Endothelial cell of umbilical vein (primary cell): Measurements from ENCODE around the gene LRRC28. TPM values are rescaled to one million over a fixed set of nuclear protein-coding genes. Genes with fewer than 3 reads are reported as not detected.

Experiments used
- BruUV-seq: library from RNA; stranded (reverse); fragments of 400-500 nt; replicated peaks from 2 replicates; lab custom pipeline; 2021; lab: Mats Ljungman, UMichigan
- CTCF ChIA-PET: fragments of 300-600, 350-600 bp; sonication (Branson Sonifier 250); formaldehyde crosslinking; loops from one replicate; lab custom pipeline; 2021; ENCODE audit warnings: antibody characterized with exemption, inconsistent platforms; lab: Charles Lee
- POLR2A ChIA-PET: fragments of 300-600, 350-600 bp; sonication (Branson Sonifier 250); formaldehyde crosslinking; loops from one replicate; lab custom pipeline; 2021; ENCODE audit warnings: antibody characterized with exemption, inconsistent platforms; lab: Charles Lee
- DNase-seq: peaks from one replicate; pipeline ENCODE4 v3.0.0-alpha.2; 2011; ENCODE audit warnings: low read depth, low spot score
- FAIRE-seq: peaks from 2 replicates; lab custom pipeline; 2011; peaks lifted over from hg19 to GRCh38; lab: Jason Lieb, UNC
- H2AFZ ChIP-seq: 2 replicates; pipeline ENCODE4 v1.6.0; 2012; ENCODE audit warnings: low read depth, low read length, control low read depth, inconsistent platforms
- H3K27ac ChIP-seq: 2 replicates; pipeline ENCODE4 v1.5.1; 2011; ENCODE audit warnings: low read depth, mild to moderate bottlenecking, control low read depth, low read length, moderate library complexity; ENCODE audit not compliant: insufficient read depth
- H3K27me3 ChIP-seq, 2 experiments: 2 replicates each; pipeline versions ENCODE4 v1.6.0 to v1.6.1; 2011; ENCODE audit warnings: low read length in 2 of 2, mixed read lengths in 1 of 2; ENCODE audit not compliant: control insufficient read depth in 2 of 2, insufficient read depth in 2 of 2
- H3K36me3 ChIP-seq, 2 experiments: 2 replicates in 1 of 2; 3 replicates in 1 of 2; pipeline ENCODE4 v1.5.1; 2011; ENCODE audit warnings: low read length in 2 of 2, mild to moderate bottlenecking in 1 of 2, moderate library complexity in 1 of 2; ENCODE audit not compliant: control insufficient read depth in 2 of 2, insufficient read depth in 2 of 2; ENCODE audit errors: extremely low read depth in 1 of 2
- H3K4me1 ChIP-seq: 3 replicates; pipeline ENCODE4 v1.5.1; 2011; ENCODE audit warnings: mild to moderate bottlenecking, low read length; ENCODE audit not compliant: control insufficient read depth, insufficient read depth; ENCODE audit errors: extremely low read depth
- H3K4me2 ChIP-seq: 2 replicates; pipeline ENCODE4 v1.6.1; 2011; ENCODE audit warnings: low read length, control low read depth, mixed read lengths; ENCODE audit not compliant: insufficient read depth
- H3K4me3 ChIP-seq, 3 experiments: fragments of 200-600 bp in 1 of 3; sonication (generic), shearing (Covaris generic) in 1 of 3; replicated peaks in 1 of 3; 2 replicates each; pipeline ENCODE4 v1.5.1; 2011 to 2016; ENCODE audit warnings: control low read depth in 3 of 3, low read length in 3 of 3, mild to moderate bottlenecking in 2 of 3, inconsistent platforms in 1 of 3, low read depth in 1 of 3, moderate library complexity in 1 of 3; ENCODE audit not compliant: insufficient read depth in 1 of 3
- H3K79me2 ChIP-seq: 2 replicates; pipeline ENCODE4 v1.6.0; 2012; ENCODE audit warnings: low read length, inconsistent platforms; ENCODE audit not compliant: control insufficient read depth, insufficient read depth
- H3K9ac ChIP-seq: replicated peaks from 2 replicates; pipeline ENCODE3; 2011; ENCODE audit warnings: low read length, control low read depth; ENCODE audit not compliant: insufficient read depth; ENCODE audit errors: extremely low read depth
- H3K9me1 ChIP-seq: replicated peaks from 3 replicates; pipeline ENCODE4 v1.6.0; 2011; ENCODE audit warnings: mild to moderate bottlenecking, low read length; ENCODE audit not compliant: control insufficient read depth, insufficient read depth; ENCODE audit errors: extremely low read depth
- H3K9me3 ChIP-seq: replicated peaks from 2 replicates; pipeline ENCODE4 v1.5.1; 2012; ENCODE audit warnings: low read length, inconsistent platforms; ENCODE audit not compliant: control insufficient read depth, insufficient read depth
- H4K20me1 ChIP-seq: replicated peaks from 2 replicates; pipeline ENCODE3; 2011; ENCODE audit warnings: mild to moderate bottlenecking, low read length; ENCODE audit not compliant: control insufficient read depth, insufficient read depth; ENCODE audit errors: extremely low read depth
- EZH2 ChIP-seq: IDR thresholded peaks from 2 replicates; pipeline ENCODE4 v1.6.1; 2012; ENCODE audit warnings: borderline replicate concordance, low read depth, mild to moderate bottlenecking, moderate library complexity, low read length, inconsistent platforms; ENCODE audit not compliant: severe bottlenecking
- FOS ChIP-seq: IDR thresholded peaks from 2 replicates; pipeline ENCODE4 v1.6.1; 2011; ENCODE audit warnings: mild to moderate bottlenecking, low read length, moderate library complexity, borderline replicate concordance; ENCODE audit not compliant: insufficient read depth
- GATA2 ChIP-seq: IDR thresholded peaks from 2 replicates; pipeline ENCODE4 v1.7.0; 2011; ENCODE audit warnings: low read depth, mild to moderate bottlenecking, moderate library complexity, mixed read lengths, low read length; ENCODE audit not compliant: insufficient read length, insufficient read depth
- JUN ChIP-seq: IDR thresholded peaks from 2 replicates; pipeline ENCODE4 v1.6.1; 2011; ENCODE audit warnings: borderline replicate concordance, low read depth; ENCODE audit not compliant: insufficient read length, insufficient read depth
- MYC ChIP-seq: IDR thresholded peaks from one replicate; pipeline ENCODE4 v1.6.1; 2011; ENCODE audit warnings: mild to moderate bottlenecking, low read depth, low read length
- POLR2A ChIP-seq: IDR thresholded peaks from 2 replicates; pipeline ENCODE4 v1.6.1; 2012; ENCODE audit warnings: low read depth, mild to moderate bottlenecking, control low read depth, low read length
- POLR2AphosphoS5 ChIP-seq: IDR thresholded peaks from 2 replicates; pipeline ENCODE4 v1.6.1; 2012; ENCODE audit warnings: low read depth, mild to moderate bottlenecking, control low read depth, low read length, moderate library complexity; ENCODE audit not compliant: insufficient read depth
- dilution Hi-C: fragments of 300-500 bp; cut with MboI; formaldehyde crosslinking; loops from one replicate; pipeline ENCODE4 v1.15.0; 2019; ENCODE audit warnings: low sequenced_read_pairs; ENCODE audit not compliant: extremely low pct_ligation_motif_present
- intact Hi-C: fragments of 100-400 bp; cut with micrococcal nuclease; formaldehyde crosslinking; loops from one replicate; pipeline ENCODE4 v1.10.0; 2022
- polyA plus RNA-seq, 4 experiments: library from polyadenylated mRNA; depleted of rRNA in 3 of 4; stranded (reverse) in 3 of 4; unstranded in 1 of 4; fragments of >200 nt; gene quantifications; 2 replicates each; pipeline versions ENCODE4 v1.2.1 to v1.2.3, GENCODE V29; 2011 to 2012; ENCODE audit warnings: missing spikeins in 1 of 4
- total RNA-seq: library from RNA; stranded (reverse); gene quantifications from 2 replicates; pipeline ENCODE4 v1.2.3, GENCODE V29; 2021
- TF ChIP-seq, protein P1 (sequence below): IDR thresholded peaks from 2 replicates; pipeline ENCODE4 v1.6.1; 2011; ENCODE audit not compliant: insufficient read depth, insufficient read length
- TF ChIP-seq, protein P2 (sequence below), 2 donors: IDR thresholded peaks; 1 replicate in 1 of 2; 2 replicates in 1 of 2; pipeline ENCODE4 v1.5.1; 2011; ENCODE audit warnings: low read length in 2 of 2, mild to moderate bottlenecking in 2 of 2, moderate library complexity in 2 of 2, control low read depth in 1 of 2, inconsistent platforms in 1 of 2, low read depth in 1 of 2; ENCODE audit not compliant: insufficient read depth in 1 of 2; ENCODE audit errors: extremely low read depth in 1 of 2

Gene LRRC28
- total and polyA plus RNA-seq, 2 donors (not counting 3 experiments of a cell fraction or from before 2014, with no cell fraction given): 19.6 to 26.7 TPM

DNA sequence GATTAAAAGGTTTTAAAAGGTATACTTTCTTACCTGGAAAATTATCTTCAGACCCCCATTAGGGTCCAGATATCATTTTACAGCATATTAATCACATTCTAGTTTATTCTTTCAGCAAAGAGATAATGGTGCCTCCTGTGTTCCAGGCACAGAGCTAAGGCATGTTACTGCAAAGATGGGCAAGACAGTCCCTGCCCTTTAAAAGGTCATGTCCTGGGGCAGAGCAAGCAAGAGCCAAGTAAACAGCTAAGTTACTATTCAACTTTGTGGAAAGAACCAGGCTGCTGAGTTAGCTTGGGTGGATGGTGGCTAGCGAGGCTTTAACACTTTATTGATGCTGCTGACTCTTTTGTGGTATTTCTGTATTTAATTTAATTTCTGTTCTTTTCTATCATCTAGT, 75.0 kb downstream of the LRRC28 start:
- Histone ChIP-seq H3K4me2 (no peak overlapping the region), H3K27ac (no peak overlapping the region), H4K20me1 (no peaks in the 10 kb centered on the region), H3K9me3 (no peaks in the 10 kb centered on the region), H3K9me1 (no peaks in the 10 kb centered on the region), H2AFZ (no peak overlapping the region), H3K27me3 (no peaks in the 10 kb centered on the region), H3K36me3 (no peaks in the 10 kb centered on the region), H3K4me1 (peaks cover 7% of the 10 kb centered on the region), H3K4me3 (no peak overlapping the region), H3K9ac (no peak overlapping the region), H3K79me2 (no peaks in the 10 kb centered on the region)
- FAIRE-seq (no peak), DNase-seq (no peak)
- CTCF ChIA-PET: no interaction called here
- intact Hi-C loops (no loop called here), dilution Hi-C loops (no loop called here)
- BruUV-seq: no TSS peak
- TF ChIP-seq POLR2A (no peak), JUN (no peak)
- POLR2A ChIA-PET: no interaction called here

DNA sequence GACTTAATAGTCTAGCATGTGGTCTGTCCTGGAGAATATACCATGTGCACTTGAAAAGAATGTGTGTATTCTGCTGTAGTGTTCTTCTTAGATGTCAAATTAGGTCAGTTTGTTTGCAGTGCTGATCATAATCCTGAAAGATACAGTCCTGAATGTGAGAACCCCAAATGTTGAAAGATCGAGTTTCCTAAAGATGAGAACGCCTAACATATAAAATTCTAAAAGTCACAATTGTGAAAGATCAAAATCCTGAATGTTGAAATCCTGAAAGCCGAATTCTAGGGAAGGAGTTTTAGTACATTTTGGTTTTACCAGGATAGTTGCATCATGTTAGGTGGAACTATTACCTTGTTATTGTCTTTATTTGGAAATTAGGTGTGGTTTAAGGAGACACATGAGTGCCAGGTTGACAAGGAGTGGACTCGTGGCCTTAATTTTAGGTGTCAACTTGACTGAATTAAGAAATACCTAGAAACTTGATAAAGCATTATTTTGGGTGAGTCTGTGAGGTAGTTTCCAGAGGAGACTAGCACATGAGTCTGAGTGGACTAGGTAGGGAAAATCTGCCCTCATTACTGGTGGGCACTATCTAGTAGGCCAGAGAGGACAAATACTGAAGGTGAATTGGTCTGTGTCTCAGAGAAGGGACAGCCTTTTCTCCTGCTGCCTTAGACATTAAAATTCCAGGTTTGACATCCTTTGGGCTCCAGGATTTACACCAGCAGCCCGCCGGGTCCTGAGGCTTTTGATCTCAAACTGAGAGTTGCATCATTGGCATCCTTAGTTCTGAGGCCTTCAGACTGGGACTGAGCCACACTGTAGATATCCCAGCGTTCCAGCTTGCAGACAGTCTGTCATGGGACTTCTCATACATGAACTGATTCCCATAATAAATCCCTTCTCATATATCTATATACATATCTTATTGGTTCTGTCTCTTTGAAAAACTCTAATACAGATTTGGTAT, 77.1 kb downstream of the LRRC28 start:
- H3K27me3 ChIP-seq: no peaks in the 10 kb centered on the region
- ChIA-PET POLR2A (no interaction called here), CTCF (no interaction called here)
- no peaks in the 10 kb centered on the region for H3K36me3 ChIP-seq
- H3K4me2 ChIP-seq: no peak overlapping the region
- no peaks in the 10 kb centered on the region for H4K20me1 ChIP-seq
- DNase-seq (no peak), FAIRE-seq (no peak)
- TF ChIP-seq MYC (no peak), POLR2AphosphoS5 (no peak), EZH2 (no peak), GATA2 (no peak), JUN (no peak), FOS (no peak), POLR2A (no peak)
- TF ChIP-seq, protein P1, sequence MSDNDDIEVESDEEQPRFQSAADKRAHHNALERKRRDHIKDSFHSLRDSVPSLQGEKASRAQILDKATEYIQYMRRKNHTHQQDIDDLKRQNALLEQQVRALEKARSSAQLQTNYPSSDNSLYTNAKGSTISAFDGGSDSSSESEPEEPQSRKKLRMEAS: no peak
- TF ChIP-seq, protein P2, sequence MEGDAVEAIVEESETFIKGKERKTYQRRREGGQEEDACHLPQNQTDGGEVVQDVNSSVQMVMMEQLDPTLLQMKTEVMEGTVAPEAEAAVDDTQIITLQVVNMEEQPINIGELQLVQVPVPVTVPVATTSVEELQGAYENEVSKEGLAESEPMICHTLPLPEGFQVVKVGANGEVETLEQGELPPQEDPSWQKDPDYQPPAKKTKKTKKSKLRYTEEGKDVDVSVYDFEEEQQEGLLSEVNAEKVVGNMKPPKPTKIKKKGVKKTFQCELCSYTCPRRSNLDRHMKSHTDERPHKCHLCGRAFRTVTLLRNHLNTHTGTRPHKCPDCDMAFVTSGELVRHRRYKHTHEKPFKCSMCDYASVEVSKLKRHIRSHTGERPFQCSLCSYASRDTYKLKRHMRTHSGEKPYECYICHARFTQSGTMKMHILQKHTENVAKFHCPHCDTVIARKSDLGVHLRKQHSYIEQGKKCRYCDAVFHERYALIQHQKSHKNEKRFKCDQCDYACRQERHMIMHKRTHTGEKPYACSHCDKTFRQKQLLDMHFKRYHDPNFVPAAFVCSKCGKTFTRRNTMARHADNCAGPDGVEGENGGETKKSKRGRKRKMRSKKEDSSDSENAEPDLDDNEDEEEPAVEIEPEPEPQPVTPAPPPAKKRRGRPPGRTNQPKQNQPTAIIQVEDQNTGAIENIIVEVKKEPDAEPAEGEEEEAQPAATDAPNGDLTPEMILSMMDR (IDR thresholded peaks at IDR 0.05; ENCODE audit: extremely low read depth in 1 of 2, insufficient read depth in 1 of 2, low read depth in 1 of 2, low read length in 2 of 2): no peak
- H3K9me1 ChIP-seq: no peaks in the 10 kb centered on the region
- no peak overlapping the region for H3K27ac ChIP-seq
- intact Hi-C loops (no loop called here), dilution Hi-C loops (no loop called here)
- H2AFZ ChIP-seq: no peak overlapping the region
- H3K9ac ChIP-seq: peak overlapping the region; percentile 16
- H3K9me3 ChIP-seq: no peaks in the 10 kb centered on the region
- H3K4me3 ChIP-seq: no peak overlapping the region
- no TSS peak for BruUV-seq
- H3K4me1 ChIP-seq: peaks cover 8% of the 10 kb centered on the region
- no peaks in the 10 kb centered on the region for H3K79me2 ChIP-seq
